Keratinocyte (primary cell): Measurements from ENCODE around the gene SIGLEC14. TPM values are rescaled to one million over a fixed set of nuclear protein-coding genes. Genes with fewer than 3 reads are reported as not detected.

Source experiments
- DNase-seq: peaks from one replicate; pipeline ENCODE4 v3.0.0-alpha.2; 2011; ENCODE audit warnings: low read depth, missing footprints, low spot score
- FAIRE-seq: peaks from 2 replicates; lab custom pipeline; 2011; peaks lifted over from hg19 to GRCh38; lab: Jason Lieb, UNC
- H2AFZ ChIP-seq: 2 replicates; pipeline ENCODE4 v1.6.0; 2012; ENCODE audit warnings: low read length, control low read depth, inconsistent platforms; ENCODE audit not compliant: control insufficient read depth
- H3K27ac ChIP-seq: 2 replicates; pipeline ENCODE4 v1.5.1; 2011; ENCODE audit warnings: low read length; ENCODE audit not compliant: control insufficient read depth, insufficient read depth
- H3K27me3 ChIP-seq: 3 replicates; pipeline ENCODE4 v1.6.0; 2011; ENCODE audit warnings: low read length; ENCODE audit not compliant: control insufficient read depth, insufficient read depth; ENCODE audit errors: extremely low read depth
- H3K36me3 ChIP-seq, 2 experiments: 2 replicates in 1 of 2; 3 replicates in 1 of 2; pipeline ENCODE4 v1.5.1; 2011; ENCODE audit warnings: low read length in 2 of 2, mild to moderate bottlenecking in 1 of 2; ENCODE audit not compliant: control insufficient read depth in 2 of 2, insufficient read depth in 2 of 2; ENCODE audit errors: extremely low read depth in 1 of 2
- H3K4me1 ChIP-seq: 3 replicates; pipeline ENCODE4 v1.5.1; 2011; ENCODE audit warnings: low read length; ENCODE audit not compliant: control insufficient read depth, insufficient read depth; ENCODE audit errors: extremely low read depth
- H3K4me2 ChIP-seq: 3 replicates; pipeline ENCODE4 v1.6.0; 2011; ENCODE audit warnings: low read depth, low read length; ENCODE audit not compliant: control insufficient read depth, insufficient read depth; ENCODE audit errors: extremely low read depth
- H3K4me3 ChIP-seq, 3 experiments: fragments of 200-600 bp in 1 of 3; sonication (generic) in 1 of 3; 2 replicates in 2 of 3; 3 replicates in 1 of 3; pipeline ENCODE4 v1.5.1; 2011 to 2016; ENCODE audit warnings: low read length in 3 of 3, mild to moderate bottlenecking in 3 of 3, control low read depth in 2 of 3, inconsistent platforms in 1 of 3, low read depth in 1 of 3, mixed read lengths in 1 of 3, mixed run types in 1 of 3, moderate library complexity in 1 of 3; ENCODE audit not compliant: control insufficient read depth in 2 of 3, insufficient read depth in 2 of 3; ENCODE audit errors: extremely low read depth in 1 of 3
- H3K79me2 ChIP-seq: 2 replicates; pipeline ENCODE4 v1.6.0; 2012; ENCODE audit warnings: low read length; ENCODE audit not compliant: control insufficient read depth, insufficient read depth
- H3K9ac ChIP-seq: 3 replicates; pipeline ENCODE4 v1.6.0; 2011; ENCODE audit warnings: low read length; ENCODE audit not compliant: control insufficient read depth, insufficient read depth; ENCODE audit errors: extremely low read depth
- H3K9me1 ChIP-seq: 3 replicates; pipeline ENCODE4 v1.6.0; 2011; ENCODE audit warnings: low read length; ENCODE audit not compliant: control insufficient read depth, insufficient read depth; ENCODE audit errors: extremely low read depth
- H3K9me3 ChIP-seq: 2 replicates; pipeline ENCODE4 v1.5.1; 2012; ENCODE audit warnings: low read depth, low read length; ENCODE audit not compliant: control insufficient read depth
- H4K20me1 ChIP-seq: 3 replicates; pipeline ENCODE4 v1.6.0; 2011; ENCODE audit warnings: low read length; ENCODE audit not compliant: control insufficient read depth, insufficient read depth; ENCODE audit errors: extremely low read depth
- CTCF ChIP-seq, 3 experiments: IDR thresholded peaks in 1 of 3; conservative IDR thresholded peaks in 1 of 3; optimal IDR thresholded peaks in 1 of 3; 2 replicates in 2 of 3; 3 replicates in 1 of 3; pipeline versions ENCODE3 to v1.5.1; 2011; ENCODE audit warnings: low read length in 3 of 3, mild to moderate bottlenecking in 3 of 3, moderate library complexity in 2 of 3, control low read depth in 1 of 3, inconsistent platforms in 1 of 3; ENCODE audit not compliant: insufficient read depth in 2 of 3; ENCODE audit errors: extremely low read depth in 1 of 3
- EZH2 ChIP-seq: IDR thresholded peaks from one replicate; pipeline ENCODE4 v1.6.1; 2012; ENCODE audit warnings: inconsistent platforms, mild to moderate bottlenecking, low read length, moderate library complexity
- dilution Hi-C: fragments of 300-500 bp; cut with MboI; formaldehyde crosslinking; loops from one replicate; pipeline ENCODE4 v1.7.0; 2020; ENCODE audit warnings: low sequenced_read_pairs; ENCODE audit not compliant: extremely low pct_ligation_motif_present
- polyA plus RNA-seq, 5 experiments: library from polyadenylated mRNA; depleted of rRNA in 3 of 5; stranded (reverse) in 3 of 5; stranded (forward) in 1 of 5; unstranded in 1 of 5; fragments of >200 nt; gene quantifications; 1 replicate in 1 of 5; 2 replicates in 3 of 5; 3 replicates in 1 of 5; pipeline versions ENCODE4 v1.2.1 to v1.2.3, GENCODE V29; 2011 to 2012; ENCODE audit warnings: missing spikeins in 2 of 5, low read depth in 1 of 5, low replicate concordance in 1 of 5

SIGLEC14 gene
- polyA plus RNA-seq, 1 donor (not counting 4 experiments of a cell fraction or from before 2014, with no cell fraction given) = not detected

GRCh38 chr19:51660975-51661600 lies 14.5 kb upstream of the SIGLEC14 start:
- Histone ChIP-seq H3K79me2 (no peaks in the 10 kb centered on the region), H2AFZ (no peak overlapping the region), H3K9ac (no peak overlapping the region), H3K9me1 (no peaks in the 10 kb centered on the region), H3K4me1 (no peaks in the 10 kb centered on the region), H3K9me3 (no peaks in the 10 kb centered on the region), H3K27me3 (no peaks in the 10 kb centered on the region), H3K36me3 (no peaks in the 10 kb centered on the region), H3K27ac (no peak overlapping the region), H3K4me3 (no peak overlapping the region), H3K4me2 (no peak overlapping the region), H4K20me1 (no peaks in the 10 kb centered on the region)
- no peak for FAIRE-seq
- peak; percentile 26 for DNase-seq
- TF ChIP-seq CTCF (optimal IDR thresholded peaks at IDR 0.05 in 1 of 3, IDR thresholded peaks at IDR 0.05 in 1 of 3, conservative IDR thresholded peaks at IDR 0.05 in 1 of 3; ENCODE audit: extremely low read depth in 1 of 3, insufficient read depth in 2 of 3, low read length in 3 of 3) (peak; percentile 59 to 77 (median 66)), EZH2 (no peak)
- dilution Hi-C loops = no loop called here

GRCh38 chr19:51654783-51655182 lies 8.2 kb upstream of the SIGLEC14 start:
- H3K27me3 ChIP-seq = no peaks in the 10 kb centered on the region
- FAIRE-seq = no peak
- dilution Hi-C loops = no loop called here

More at GRCh38 chr19:51654783-51655182, 8.2 kb upstream of the SIGLEC14 start:
- H2AFZ ChIP-seq = no peak overlapping the region
- H3K36me3 ChIP-seq = no peaks in the 10 kb centered on the region
- no peaks in the 10 kb centered on the region for H4K20me1 ChIP-seq
- no peaks in the 10 kb centered on the region for H3K9me1 ChIP-seq
- no peaks in the 10 kb centered on the region for H3K79me2 ChIP-seq
- H3K27ac ChIP-seq = no peak overlapping the region
- no peak for DNase-seq
- H3K9ac ChIP-seq = no peak overlapping the region
- H3K4me3 ChIP-seq = no peak overlapping the region
- no peaks in the 10 kb centered on the region for H3K4me1 ChIP-seq
- no peak overlapping the region for H3K4me2 ChIP-seq
- no peaks in the 10 kb centered on the region for H3K9me3 ChIP-seq
- TF ChIP-seq EZH2 (no peak), CTCF (optimal IDR thresholded peaks at IDR 0.05 in 1 of 3, IDR thresholded peaks at IDR 0.05 in 1 of 3, conservative IDR thresholded peaks at IDR 0.05 in 1 of 3; ENCODE audit: extremely low read depth in 1 of 3, insufficient read depth in 2 of 3, low read length in 3 of 3) (no peak)
